ENCODE data around the gene THRSP. TPM values are rescaled to one million over a fixed set of nuclear protein-coding genes. Genes with fewer than 3 reads are reported as not detected.
"Not testable (repeated sequence)": the region's sequence is repeated elsewhere in the genome, so short reads cannot be mapped to it uniquely, and the experiment has no call there.

THRSP gene
- total RNA-seq, 1 donor from 2014 or later: not detected

DNA sequence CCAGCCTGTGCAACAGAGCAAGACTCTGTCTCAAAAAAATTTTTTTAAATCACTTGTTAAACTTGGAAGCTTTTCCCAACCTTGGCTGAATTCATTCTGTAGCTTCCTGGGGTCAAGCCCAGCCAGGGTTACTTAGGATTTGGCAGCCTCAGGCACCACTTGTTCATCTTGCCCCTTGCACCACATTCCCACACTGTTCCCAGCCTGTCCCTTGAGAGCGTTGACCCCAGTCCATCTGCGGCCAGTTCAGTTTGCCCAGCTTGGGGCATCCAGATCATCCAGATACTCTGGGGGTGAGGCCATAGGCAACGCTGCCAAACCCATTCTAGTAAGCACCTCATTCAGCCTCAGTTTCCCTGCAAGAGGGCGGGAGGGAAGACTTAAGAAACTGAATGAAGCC is 8.7 kb upstream of the THRSP start:
- TF ChIP-seq, protein P1, sequence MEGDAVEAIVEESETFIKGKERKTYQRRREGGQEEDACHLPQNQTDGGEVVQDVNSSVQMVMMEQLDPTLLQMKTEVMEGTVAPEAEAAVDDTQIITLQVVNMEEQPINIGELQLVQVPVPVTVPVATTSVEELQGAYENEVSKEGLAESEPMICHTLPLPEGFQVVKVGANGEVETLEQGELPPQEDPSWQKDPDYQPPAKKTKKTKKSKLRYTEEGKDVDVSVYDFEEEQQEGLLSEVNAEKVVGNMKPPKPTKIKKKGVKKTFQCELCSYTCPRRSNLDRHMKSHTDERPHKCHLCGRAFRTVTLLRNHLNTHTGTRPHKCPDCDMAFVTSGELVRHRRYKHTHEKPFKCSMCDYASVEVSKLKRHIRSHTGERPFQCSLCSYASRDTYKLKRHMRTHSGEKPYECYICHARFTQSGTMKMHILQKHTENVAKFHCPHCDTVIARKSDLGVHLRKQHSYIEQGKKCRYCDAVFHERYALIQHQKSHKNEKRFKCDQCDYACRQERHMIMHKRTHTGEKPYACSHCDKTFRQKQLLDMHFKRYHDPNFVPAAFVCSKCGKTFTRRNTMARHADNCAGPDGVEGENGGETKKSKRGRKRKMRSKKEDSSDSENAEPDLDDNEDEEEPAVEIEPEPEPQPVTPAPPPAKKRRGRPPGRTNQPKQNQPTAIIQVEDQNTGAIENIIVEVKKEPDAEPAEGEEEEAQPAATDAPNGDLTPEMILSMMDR (IDR thresholded peaks at IDR 0.05): no peak
- no peak for DNase-seq (ENCODE audit: extremely low spot score, unreplicated experiment)
- Mint-ChIP-seq H3K9me3 (ENCODE audit: unreplicated experiment) (no peaks in the 10 kb centered on the region), H3K4me3 (ENCODE audit: unreplicated experiment) (no peak overlapping the region), H3K27ac (ENCODE audit: unreplicated experiment) (no peak overlapping the region), H3K36me3 (ENCODE audit: unreplicated experiment) (no peaks in the 10 kb centered on the region), H3K4me1 (ENCODE audit: unreplicated experiment) (peaks cover 10% of the 10 kb centered on the region), H3K27me3 (ENCODE audit: unreplicated experiment) (no peaks in the 10 kb centered on the region)

DNA sequence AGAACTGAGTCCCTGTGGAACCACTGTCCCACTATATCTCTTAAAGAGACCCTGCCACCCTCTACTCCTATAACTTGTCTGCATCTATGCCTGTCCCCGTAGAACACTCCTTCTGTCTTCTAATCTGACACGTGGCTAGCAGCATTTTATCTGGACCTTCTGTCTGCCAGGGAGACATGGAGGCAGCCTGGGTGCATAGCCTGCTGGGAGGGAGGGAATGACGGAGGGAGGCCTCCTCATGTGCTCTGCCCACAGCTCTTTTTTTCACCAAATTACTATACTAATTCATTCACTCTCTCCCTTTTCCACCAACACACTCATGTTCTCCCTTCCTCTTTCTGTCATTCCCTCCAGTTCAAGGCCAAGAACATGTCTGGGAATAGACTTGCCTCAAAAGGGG is 7.6 kb upstream of the THRSP start:
- DNase-seq (ENCODE audit: extremely low spot score, unreplicated experiment): no peak
- Mint-ChIP-seq H3K9me3 (ENCODE audit: unreplicated experiment) (no peaks in the 10 kb centered on the region), H3K27me3 (ENCODE audit: unreplicated experiment) (no peaks in the 10 kb centered on the region), H3K4me1 (ENCODE audit: unreplicated experiment) (peaks cover 6% of the 10 kb centered on the region), H3K27ac (ENCODE audit: unreplicated experiment) (no peak overlapping the region), H3K4me3 (ENCODE audit: unreplicated experiment) (no peak overlapping the region), H3K36me3 (ENCODE audit: unreplicated experiment) (no peaks in the 10 kb centered on the region)
- TF ChIP-seq, protein P1 (IDR thresholded peaks at IDR 0.05): no peak

DNA sequence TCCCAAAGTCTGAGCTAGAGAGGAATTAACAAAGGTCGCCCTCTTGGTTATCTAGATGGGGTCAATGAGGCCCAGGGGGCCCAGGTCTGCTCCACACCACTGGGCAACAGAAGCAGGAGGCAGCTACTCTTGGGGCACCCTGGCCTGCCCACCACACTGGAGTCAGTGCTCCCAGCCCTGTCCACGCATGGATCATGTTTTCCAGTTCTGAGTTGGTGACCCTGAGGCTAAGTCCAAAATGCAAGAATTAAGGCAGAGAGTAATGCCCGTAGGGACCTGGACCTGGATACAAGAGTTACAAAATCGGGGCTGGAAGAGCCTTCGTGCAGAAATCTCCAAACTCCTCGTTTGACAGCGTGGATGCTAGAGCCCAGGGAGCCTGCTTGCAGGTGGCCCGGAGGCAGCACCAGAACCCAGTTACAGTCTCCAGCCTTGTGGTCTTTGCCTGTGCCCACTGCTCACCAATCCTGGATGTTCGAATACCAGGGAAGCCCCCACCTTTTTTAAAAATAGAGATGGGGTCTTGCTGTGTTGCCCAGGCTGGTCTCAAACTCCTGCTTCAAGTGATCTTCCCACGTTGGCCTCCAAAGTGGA is 6.1 kb upstream of the THRSP start:
- TF ChIP-seq, protein P1 (IDR thresholded peaks at IDR 0.05): no peak
- DNase-seq (ENCODE audit: extremely low spot score, unreplicated experiment): no peak
- H3K27me3 Mint-ChIP-seq (ENCODE audit: unreplicated experiment): no peaks in the 10 kb centered on the region
- H3K4me1 Mint-ChIP-seq (ENCODE audit: unreplicated experiment): peaks cover 13% of the 10 kb centered on the region
- H3K36me3 Mint-ChIP-seq (ENCODE audit: unreplicated experiment): no peaks in the 10 kb centered on the region
- no peaks in the 10 kb centered on the region for H3K9me3 Mint-ChIP-seq (ENCODE audit: unreplicated experiment)
- no peak overlapping the region for H3K4me3 Mint-ChIP-seq (ENCODE audit: unreplicated experiment)
- no peak overlapping the region for H3K27ac Mint-ChIP-seq (ENCODE audit: unreplicated experiment)

DNA sequence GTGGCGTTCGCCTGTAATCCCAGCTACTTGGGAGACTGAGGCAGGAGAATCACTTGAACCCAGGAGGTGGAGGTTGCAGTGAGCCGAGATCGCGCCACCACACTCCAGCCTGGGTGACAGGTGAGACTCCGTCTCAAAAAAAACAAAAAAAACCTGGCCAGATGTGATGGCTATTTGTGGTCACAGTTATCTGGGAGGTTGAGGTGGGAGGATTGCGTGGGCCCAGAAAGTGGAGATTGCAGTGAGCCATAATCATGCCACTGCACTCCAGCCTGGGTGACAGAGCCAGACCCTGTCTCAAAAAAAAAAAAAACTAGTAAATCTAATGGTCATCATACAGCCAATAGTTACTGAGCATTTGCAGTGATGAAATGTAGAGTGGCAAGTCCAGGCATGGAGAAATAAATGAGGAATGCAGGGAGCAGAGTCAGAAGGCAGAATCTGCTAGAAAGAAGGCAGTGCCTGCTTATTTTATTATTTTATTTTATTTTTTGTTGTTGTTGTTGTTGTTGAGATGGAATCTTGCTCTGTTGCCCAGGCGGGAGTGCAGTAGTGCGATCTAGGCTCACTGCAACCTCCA is 3.8 kb upstream of the THRSP start:
- H3K27me3 Mint-ChIP-seq (ENCODE audit: unreplicated experiment); H3K27ac Mint-ChIP-seq (ENCODE audit: unreplicated experiment); H3K36me3 Mint-ChIP-seq (ENCODE audit: unreplicated experiment); H3K4me3 Mint-ChIP-seq (ENCODE audit: unreplicated experiment); H3K9me3 Mint-ChIP-seq (ENCODE audit: unreplicated experiment); DNase-seq (ENCODE audit: extremely low spot score, unreplicated experiment): not testable (repeated sequence)
- peaks cover 13% of the 10 kb centered on the region for H3K4me1 Mint-ChIP-seq (ENCODE audit: unreplicated experiment)

DNA sequence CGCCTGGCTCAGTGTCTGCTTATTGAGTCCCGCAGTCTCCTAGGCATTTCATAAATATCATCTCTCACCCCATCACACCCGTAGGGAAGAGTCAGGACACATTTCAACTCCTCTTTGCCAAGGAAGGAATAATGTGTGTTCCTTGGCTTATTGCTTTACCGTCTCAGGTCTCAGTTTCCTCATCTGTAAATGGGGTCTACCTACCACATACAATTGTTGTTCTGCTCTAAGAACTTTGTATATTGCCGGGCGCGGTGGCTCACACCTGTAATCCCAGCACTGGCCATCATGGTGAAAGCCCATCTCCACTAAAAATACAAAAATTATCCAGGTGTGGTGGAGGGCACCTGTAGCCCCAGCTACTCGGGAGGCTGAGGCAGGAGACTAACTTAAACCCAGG is 3.1 kb upstream of the THRSP start:
- Mint-ChIP-seq H3K36me3 (ENCODE audit: unreplicated experiment) (no peaks in the 10 kb centered on the region), H3K27ac (ENCODE audit: unreplicated experiment) (no peak overlapping the region), H3K4me1 (ENCODE audit: unreplicated experiment) (peaks cover 13% of the 10 kb centered on the region), H3K4me3 (ENCODE audit: unreplicated experiment) (no peak overlapping the region), H3K9me3 (ENCODE audit: unreplicated experiment) (no peaks in the 10 kb centered on the region), H3K27me3 (ENCODE audit: unreplicated experiment) (no peaks in the 10 kb centered on the region)
- DNase-seq (ENCODE audit: extremely low spot score, unreplicated experiment): no peak
- TF ChIP-seq, protein P1 (IDR thresholded peaks at IDR 0.05): no peak

Data from osteocyte (in vitro differentiated cells).